PFSK-1 (cell line): ENCODE data around the gene AUH.

ENCODE experiments used
- FOXP2 ChIP-seq: optimal IDR thresholded peaks from 2 replicates; pipeline ENCODE3; 2011; ENCODE audit warnings: borderline replicate concordance, control low read depth, inconsistent platforms; ENCODE audit not compliant: insufficient read depth; ENCODE audit errors: extremely low read length, extremely low read depth
- POLR2AphosphoS5 ChIP-seq: IDR thresholded peaks from 2 replicates; pipeline ENCODE4 v1.6.1; 2012; ENCODE audit warnings: low read depth, mild to moderate bottlenecking, control low read depth, low read length, moderate library complexity
- SIN3A ChIP-seq: IDR thresholded peaks from 2 replicates; pipeline ENCODE4 v1.6.1; 2012; ENCODE audit warnings: mild to moderate bottlenecking, low read length, moderate library complexity, borderline replicate concordance; ENCODE audit not compliant: insufficient read depth
- TAF1 ChIP-seq: IDR thresholded peaks from 2 replicates; pipeline ENCODE4 v1.6.1; 2012; ENCODE audit warnings: low read length, control low read depth, borderline replicate concordance; ENCODE audit not compliant: insufficient read depth
- TF ChIP-seq, protein P1 (sequence below), 2 experiments: IDR thresholded peaks; 2 replicates each; pipeline versions ENCODE4 v1.6.1 to v1.8.0; 2011 to 2012; ENCODE audit warnings: low read depth in 2 of 2, low read length in 2 of 2, control low read depth in 1 of 2, inconsistent platforms in 1 of 2, mild to moderate bottlenecking in 1 of 2, moderate library complexity in 1 of 2; ENCODE audit not compliant: insufficient read depth in 1 of 2

The AUH gene

DNA sequence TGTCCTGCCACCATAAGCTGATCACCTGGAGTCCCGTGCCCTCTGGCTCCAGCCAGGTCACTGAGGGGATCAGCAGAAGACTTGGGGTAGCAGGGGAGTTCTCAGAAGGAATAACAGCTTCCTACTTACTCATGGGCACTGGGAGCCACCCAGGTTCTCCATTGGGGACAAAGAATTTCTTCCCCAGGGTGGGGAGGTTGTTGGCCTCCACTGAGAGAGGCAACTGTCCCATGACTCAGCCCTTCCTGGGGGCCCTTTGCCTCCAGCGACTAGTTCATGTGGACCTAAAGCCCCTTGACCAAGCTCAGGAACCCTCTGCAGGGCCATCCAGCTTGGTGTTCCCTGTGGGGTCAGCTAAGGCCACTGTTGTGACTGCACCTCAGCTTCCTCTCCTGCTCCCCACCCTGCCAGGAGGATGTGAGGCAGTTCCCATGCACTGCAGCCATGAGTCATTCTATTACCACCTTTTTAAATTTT is 175.0 kb downstream of the AUH start:
- no peak for TF ChIP-seq SIN3A
- TF ChIP-seq, protein P1, sequence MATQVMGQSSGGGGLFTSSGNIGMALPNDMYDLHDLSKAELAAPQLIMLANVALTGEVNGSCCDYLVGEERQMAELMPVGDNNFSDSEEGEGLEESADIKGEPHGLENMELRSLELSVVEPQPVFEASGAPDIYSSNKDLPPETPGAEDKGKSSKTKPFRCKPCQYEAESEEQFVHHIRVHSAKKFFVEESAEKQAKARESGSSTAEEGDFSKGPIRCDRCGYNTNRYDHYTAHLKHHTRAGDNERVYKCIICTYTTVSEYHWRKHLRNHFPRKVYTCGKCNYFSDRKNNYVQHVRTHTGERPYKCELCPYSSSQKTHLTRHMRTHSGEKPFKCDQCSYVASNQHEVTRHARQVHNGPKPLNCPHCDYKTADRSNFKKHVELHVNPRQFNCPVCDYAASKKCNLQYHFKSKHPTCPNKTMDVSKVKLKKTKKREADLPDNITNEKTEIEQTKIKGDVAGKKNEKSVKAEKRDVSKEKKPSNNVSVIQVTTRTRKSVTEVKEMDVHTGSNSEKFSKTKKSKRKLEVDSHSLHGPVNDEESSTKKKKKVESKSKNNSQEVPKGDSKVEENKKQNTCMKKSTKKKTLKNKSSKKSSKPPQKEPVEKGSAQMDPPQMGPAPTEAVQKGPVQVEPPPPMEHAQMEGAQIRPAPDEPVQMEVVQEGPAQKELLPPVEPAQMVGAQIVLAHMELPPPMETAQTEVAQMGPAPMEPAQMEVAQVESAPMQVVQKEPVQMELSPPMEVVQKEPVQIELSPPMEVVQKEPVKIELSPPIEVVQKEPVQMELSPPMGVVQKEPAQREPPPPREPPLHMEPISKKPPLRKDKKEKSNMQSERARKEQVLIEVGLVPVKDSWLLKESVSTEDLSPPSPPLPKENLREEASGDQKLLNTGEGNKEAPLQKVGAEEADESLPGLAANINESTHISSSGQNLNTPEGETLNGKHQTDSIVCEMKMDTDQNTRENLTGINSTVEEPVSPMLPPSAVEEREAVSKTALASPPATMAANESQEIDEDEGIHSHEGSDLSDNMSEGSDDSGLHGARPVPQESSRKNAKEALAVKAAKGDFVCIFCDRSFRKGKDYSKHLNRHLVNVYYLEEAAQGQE (IDR thresholded peaks at IDR 0.05; ENCODE audit: insufficient read depth in 1 of 2, low read depth in 2 of 2, low read length in 2 of 2) = no peak
- no peak for TF ChIP-seq TAF1
- no peak for TF ChIP-seq FOXP2
- no peak for TF ChIP-seq POLR2AphosphoS5

- TF ChIP-seq SIN3A = no peak
- TF ChIP-seq FOXP2 = no peak
- TF ChIP-seq TAF1 = no peak
- TF ChIP-seq, protein P1 (IDR thresholded peaks at IDR 0.05; ENCODE audit: insufficient read depth in 1 of 2, low read depth in 2 of 2, low read length in 2 of 2) = no peak
- TF ChIP-seq POLR2AphosphoS5 = no peak
Observed at GRCh38 chr9:91185193-91185886, 176.4 kb downstream of the AUH start.

- TF ChIP-seq FOXP2 = no peak
- TF ChIP-seq SIN3A = no peak
- TF ChIP-seq TAF1 = no peak
- TF ChIP-seq, protein P1 (IDR thresholded peaks at IDR 0.05; ENCODE audit: insufficient read depth in 1 of 2, low read depth in 2 of 2, low read length in 2 of 2) = no peak
Observed at GRCh38 chr9:91182429-91183225, 179.1 kb downstream of the AUH start.

GRCh38 chr9:91181541-91181940 is 180.2 kb downstream of the AUH start:
- TF ChIP-seq, protein P1 (IDR thresholded peaks at IDR 0.05; ENCODE audit: insufficient read depth in 1 of 2, low read depth in 2 of 2, low read length in 2 of 2) = no peak
- TF ChIP-seq POLR2AphosphoS5 (no peak), SIN3A (no peak), FOXP2 (no peak), TAF1 (no peak)
